GM12865 (cell line): ENCODE results near the gene PTGR1.

Experiments used
- DNase-seq: peaks from one replicate; pipeline ENCODE4 v3.0.0; 2010; ENCODE audit warnings: low read depth
- H3K4me3 ChIP-seq: 2 replicates; pipeline ENCODE4 v1.5.1; 2011; ENCODE audit warnings: mild to moderate bottlenecking, low read depth, low read length, control low read depth
- TF ChIP-seq, protein P1 (sequence below): IDR thresholded peaks from 2 replicates; pipeline ENCODE4 v1.5.1; 2011; ENCODE audit warnings: low read length, control low read depth, low read depth, inconsistent platforms; ENCODE audit not compliant: insufficient read depth; ENCODE audit errors: missing control alignments

PTGR1 gene

GRCh38 chr9:111601237-111602018 lies 2.0 kb upstream of the PTGR1 start:
- no peak overlapping the region for H3K4me3 ChIP-seq
- TF ChIP-seq, protein P1, sequence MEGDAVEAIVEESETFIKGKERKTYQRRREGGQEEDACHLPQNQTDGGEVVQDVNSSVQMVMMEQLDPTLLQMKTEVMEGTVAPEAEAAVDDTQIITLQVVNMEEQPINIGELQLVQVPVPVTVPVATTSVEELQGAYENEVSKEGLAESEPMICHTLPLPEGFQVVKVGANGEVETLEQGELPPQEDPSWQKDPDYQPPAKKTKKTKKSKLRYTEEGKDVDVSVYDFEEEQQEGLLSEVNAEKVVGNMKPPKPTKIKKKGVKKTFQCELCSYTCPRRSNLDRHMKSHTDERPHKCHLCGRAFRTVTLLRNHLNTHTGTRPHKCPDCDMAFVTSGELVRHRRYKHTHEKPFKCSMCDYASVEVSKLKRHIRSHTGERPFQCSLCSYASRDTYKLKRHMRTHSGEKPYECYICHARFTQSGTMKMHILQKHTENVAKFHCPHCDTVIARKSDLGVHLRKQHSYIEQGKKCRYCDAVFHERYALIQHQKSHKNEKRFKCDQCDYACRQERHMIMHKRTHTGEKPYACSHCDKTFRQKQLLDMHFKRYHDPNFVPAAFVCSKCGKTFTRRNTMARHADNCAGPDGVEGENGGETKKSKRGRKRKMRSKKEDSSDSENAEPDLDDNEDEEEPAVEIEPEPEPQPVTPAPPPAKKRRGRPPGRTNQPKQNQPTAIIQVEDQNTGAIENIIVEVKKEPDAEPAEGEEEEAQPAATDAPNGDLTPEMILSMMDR = no peak
- no peak for DNase-seq

- TF ChIP-seq, protein P1 = no peak
- DNase-seq = no peak
- no peak overlapping the region for H3K4me3 ChIP-seq
Measured at GRCh38 chr9:111599955-111600343, 502 bp upstream of the PTGR1 start.

GRCh38 chr9:111598733-111599091 lies 735 bp downstream of the PTGR1 start:
- TF ChIP-seq, protein P1 = no peak
- no peak for DNase-seq
- H3K4me3 ChIP-seq = peak overlapping the region; percentile 73

GRCh38 chr9:111597852-111598732 lies 1.4 kb downstream of the PTGR1 start:
- H3K4me3 ChIP-seq = peak overlapping the region; percentile 73
- TF ChIP-seq, protein P1 = peak; percentile 70
- DNase-seq = peak; percentile 79

DNA sequence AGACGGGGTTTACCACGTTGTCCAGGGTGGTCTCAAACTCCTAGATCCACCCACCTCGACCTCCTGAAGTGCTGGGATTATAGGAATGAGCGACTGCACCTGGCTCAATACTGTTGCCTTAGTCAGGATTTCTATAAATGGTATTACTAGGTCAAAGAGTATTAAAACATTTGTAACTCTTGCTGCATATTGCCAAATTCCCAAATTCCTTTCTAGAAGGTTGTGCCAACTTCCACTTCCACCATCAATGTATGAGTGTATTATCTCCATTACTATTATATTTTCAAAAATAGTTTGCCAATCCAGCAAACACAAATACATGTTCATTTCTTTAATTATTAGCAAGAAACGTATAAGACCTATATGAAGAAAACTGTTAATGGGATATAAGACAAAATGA lies 10.6 kb downstream of the PTGR1 start:
- TF ChIP-seq, protein P1 = no peak
- no peak overlapping the region for H3K4me3 ChIP-seq
- DNase-seq = no peak

DNA sequence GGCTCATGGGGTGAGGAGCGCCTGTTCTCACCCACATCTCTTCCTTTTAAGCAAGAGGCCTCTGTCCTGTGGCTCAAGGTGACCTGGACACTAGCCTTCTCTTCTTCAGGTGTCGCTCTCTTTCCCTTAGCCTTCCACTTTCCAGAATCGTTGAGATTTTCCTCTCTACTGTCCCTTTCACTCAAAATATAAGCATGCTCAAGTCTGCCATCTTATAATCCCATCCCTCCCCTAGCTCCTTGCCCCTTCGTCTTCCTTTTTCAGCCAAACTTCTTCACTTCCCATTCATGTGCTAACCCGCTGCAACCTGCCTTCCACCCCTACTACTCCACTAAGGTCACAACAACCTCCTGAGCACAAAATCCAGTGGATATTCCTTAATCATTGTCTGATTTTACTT lies 13.1 kb downstream of the PTGR1 start:
- DNase-seq = no peak
- TF ChIP-seq, protein P1 = no peak
- H3K4me3 ChIP-seq = no peak overlapping the region
